SKM-1 (cell line): ENCODE data around the gene TRMT1L.

ENCODE experiments used
- DNase-seq: peaks from one replicate; lab custom pipeline; 2025; ENCODE audit not compliant: unreplicated experiment; lab: John Stamatoyannopoulos, UW

Gene TRMT1L

GRCh38 chr1:185112356-185112755 is 44.4 kb downstream of the TRMT1L start:
- no peak for DNase-seq

DNA sequence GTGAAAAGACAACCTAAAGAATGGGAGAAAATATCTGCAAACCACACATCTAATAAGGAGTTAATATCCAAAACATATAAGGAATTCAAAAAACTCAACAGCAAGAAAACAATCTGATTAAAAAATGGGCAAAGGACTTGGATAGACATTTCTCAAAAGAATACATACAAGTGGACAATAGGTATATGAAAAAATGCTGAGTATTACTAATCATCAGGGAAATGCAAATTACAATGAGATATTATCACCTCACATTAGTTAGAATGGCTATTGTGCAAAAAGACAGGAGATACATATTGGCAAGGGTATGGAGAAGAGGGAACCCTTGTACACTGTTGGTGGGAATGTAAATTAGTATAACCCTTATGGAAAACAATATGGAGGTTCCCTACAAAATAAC is 44.9 kb downstream of the TRMT1L start:
- no peak for DNase-seq

DNA sequence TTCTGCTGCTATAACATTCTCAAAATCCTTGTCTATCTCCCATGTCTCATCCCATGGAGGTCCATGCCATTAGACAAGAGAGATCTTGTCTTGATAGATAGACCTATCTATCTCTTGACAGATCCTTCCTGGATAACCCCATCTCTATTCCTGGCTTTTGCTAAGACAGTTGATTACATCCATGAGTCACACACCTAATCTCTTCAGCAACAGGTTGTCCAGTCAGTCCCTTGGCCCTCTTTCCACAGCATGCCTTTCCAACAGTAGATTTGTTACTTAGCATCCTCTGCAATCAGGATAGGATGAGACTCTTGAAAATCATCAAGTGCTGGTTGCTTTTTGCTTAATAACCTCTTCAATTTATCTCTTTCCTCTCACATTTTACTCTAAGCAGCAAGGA is 46.6 kb downstream of the TRMT1L start:
- DNase-seq = no peak

- DNase-seq = no peak
Observed at GRCh38 chr1:185108321-185108720, 48.4 kb downstream of the TRMT1L start.

GRCh38 chr1:185105121-185105520 is 51.6 kb downstream of the TRMT1L start:
- DNase-seq = no peak

DNA sequence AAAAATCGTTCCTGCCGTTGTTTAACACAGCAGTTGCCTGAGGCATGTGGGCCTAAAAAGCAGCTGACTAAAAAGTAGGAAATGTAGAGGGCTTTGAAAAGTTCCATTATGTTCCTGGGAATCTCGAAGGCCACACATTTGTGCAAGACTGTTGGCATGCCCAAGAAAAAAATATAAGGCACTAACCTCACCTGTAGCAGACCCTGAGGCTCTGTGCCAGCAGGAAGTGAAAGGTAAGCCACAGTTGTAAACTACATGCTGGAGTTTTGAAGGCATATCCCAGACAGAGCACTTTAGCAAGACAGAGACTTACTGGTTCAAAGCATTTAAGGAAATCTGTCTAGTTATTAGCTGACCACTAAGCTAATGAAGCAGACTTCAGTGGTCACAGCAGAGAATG is 52.7 kb downstream of the TRMT1L start:
- no peak for DNase-seq

- no peak for DNase-seq
Observed at GRCh38 chr1:185096531-185096930, 60.2 kb downstream of the TRMT1L start.

- no peak for DNase-seq
Observed at GRCh38 chr1:185094761-185095160, 62.0 kb downstream of the TRMT1L start.

DNA sequence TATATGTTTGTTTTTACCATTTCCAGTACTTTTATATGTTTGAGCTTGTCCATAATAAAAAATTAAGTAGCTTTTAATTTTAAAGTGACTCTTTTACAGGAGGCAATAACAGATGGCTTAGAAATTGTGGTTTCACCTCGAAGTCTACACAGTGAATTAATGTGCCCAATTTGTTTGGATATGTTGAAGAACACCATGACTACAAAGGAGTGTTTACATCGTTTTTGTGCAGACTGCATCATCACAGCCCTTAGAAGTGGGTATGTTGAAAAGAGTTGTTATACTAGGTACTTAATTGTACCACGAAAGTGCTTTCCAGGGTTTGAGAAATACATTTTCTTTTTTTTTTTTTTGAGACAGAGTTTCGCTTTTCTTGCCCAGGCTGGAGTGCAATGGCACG is 65.3 kb downstream of the TRMT1L start:
- DNase-seq = no peak

DNA sequence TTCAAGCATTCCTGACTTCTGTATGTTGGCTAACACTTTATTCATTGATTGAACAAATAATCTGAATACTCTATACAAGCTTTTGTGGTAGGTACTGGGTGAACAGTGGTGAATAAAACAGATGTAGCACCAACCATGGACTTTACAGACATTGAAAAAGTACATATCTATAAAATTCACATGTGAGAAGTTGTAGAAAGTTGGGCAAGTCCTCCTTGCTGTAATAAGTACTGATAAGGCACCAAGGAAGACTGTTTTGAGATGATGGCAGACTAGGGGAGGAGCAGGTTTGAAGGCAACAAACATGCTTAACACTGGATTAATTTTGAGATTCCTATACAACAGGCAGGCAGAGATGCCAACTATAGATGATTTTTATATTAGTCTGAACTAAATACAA is 69.0 kb downstream of the TRMT1L start:
- DNase-seq = no peak

GRCh38 chr1:185087101-185087500 is 69.7 kb downstream of the TRMT1L start:
- DNase-seq = no peak

DNA sequence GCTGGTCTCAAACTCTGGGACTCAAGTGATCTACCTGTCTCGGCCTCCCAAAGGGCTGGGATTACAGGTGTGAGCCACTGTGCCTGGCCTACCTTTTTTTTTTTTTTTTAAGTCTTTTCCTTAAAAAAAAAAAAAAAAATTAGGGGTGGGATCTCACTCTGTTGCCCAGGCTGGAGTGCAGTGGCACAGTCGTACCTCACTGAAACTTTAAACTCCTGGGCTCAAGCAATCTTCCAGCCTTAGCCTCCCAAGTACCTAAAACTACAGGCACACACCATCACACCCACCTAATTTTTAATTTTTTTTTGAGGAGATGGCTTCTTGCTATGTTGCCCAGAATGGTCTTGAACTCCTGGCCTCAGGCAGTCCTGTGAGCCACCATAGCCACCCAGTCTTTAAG is 72.9 kb downstream of the TRMT1L start:
- DNase-seq = no peak

DNA sequence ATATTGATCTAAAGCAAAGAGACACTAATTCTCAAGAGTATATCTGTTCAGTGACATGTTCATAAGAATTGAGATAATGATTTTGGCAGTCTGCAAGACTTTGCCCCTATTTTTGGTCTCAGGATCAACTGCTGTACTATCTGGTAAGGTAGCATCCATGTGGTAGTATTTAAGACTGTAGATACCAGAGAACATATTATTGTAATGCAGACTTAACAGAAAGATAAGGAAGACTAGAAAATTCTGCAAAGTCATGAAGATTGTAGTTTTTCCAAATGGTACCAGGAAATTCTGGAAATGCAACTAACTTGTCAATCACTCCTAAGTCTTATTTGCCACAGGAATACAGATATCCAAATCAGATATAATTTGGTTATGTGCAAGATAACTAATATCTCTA is 76.3 kb downstream of the TRMT1L start:
- no peak for DNase-seq

GRCh38 chr1:185077374-185077773 is 79.4 kb downstream of the TRMT1L start:
- DNase-seq = no peak

- DNase-seq = no peak
Observed at GRCh38 chr1:185075476-185075875, 81.3 kb downstream of the TRMT1L start.

DNA sequence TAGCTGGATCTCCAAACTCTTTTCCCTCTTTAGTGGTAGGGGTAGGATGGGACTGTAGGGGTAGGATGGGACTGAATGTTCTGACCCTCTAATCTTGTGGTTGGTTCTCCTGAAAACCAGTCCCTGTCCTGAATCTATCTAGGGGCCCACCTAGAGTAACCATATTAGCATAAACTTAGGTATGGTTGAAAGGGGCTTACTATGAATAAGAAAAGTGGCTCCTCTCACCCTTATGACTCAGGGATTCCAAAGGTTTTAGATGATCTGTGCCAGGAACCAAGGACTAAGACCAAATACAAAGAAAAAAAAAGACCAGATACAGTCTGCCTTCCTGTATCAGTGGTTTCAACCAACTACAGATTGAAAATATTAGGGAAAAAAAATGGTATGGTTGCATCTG is 82.4 kb downstream of the TRMT1L start:
- no peak for DNase-seq

DNA sequence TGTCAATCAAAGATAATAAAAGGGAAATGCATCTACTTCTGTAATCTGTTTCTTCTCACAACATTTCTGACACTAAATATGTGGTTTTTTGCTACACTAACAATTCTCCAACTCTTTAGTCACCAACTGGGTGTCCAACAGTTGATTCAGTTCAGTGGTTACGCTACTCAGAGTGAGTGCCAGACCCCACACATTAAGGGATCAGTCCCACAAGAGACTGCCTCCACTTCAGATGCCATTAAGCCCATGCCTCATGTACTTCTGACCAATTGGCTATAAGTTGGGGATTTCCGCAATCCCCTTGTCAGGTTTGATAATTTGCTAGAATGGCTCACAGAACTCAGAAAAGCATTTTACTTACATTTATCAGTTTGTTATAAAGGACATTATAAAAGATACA is 83.0 kb downstream of the TRMT1L start:
- no peak for DNase-seq

DNA sequence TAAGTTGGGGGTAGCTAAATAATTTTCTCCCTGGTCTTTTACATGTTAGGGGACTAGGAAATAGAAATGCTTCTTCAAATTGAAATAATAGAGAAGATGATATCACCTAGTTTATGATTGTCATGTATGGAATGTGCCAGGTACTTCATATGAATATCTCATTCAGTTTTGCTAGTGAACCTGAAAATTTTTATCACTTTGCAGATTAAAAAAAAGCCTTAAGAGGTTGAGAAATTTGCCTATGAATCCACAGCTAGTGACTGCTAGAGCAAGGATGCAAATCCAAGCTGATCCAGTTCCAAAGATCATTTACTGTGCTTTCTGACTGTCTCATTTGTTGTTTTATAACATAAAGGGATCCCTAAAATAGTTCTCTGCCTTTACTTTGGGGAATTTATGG is 86.7 kb downstream of the TRMT1L start:
- DNase-seq = no peak

- no peak for DNase-seq
Observed at GRCh38 chr1:185069202-185069772, 87.5 kb downstream of the TRMT1L start.

GRCh38 chr1:185068341-185068740 is 88.4 kb downstream of the TRMT1L start:
- no peak for DNase-seq
